ENCODE data around the gene PLIN4.

DNA sequence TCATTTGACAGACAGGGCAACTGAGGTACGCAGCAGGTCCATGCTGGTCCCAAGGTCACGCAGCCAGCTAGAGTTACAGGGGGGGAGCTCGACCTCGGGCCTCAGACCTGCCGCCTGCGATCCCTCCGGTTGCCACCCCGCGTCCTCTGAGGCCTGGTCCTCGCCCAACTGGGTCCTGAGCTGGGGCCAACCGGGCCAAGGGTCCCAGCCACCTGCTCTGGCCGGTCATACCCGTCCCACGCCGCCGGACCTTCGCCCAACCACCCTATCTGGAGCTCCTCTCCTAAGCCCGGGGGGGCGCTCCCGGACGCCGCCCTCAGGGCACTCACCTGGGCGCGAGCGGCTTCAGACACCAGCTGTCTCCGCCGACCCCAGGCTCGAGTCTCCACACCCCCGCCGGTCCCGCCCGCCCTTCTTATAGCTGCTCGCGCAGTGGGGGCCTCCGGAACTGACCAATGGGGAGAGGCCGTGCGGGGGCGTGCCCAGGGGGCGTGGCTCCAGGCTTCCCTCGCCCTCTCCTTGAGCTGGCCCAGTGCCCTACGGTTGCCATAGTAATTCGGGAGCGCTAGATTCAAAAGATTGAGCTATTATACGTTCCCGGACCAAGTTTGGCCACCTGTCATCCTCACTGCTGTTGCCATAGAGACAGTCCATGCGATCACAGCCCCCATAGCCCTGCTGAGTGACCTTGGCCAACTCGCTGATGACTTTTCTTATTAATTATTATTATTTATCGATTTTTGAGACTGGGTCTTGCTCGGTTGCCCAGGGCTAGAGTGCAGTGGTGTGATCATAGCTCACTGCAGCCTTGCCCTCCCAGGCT, 16.8 kb upstream of the PLIN4 start, which contains the start of gene PLIN5:
- TF ChIP-seq, protein P1, sequence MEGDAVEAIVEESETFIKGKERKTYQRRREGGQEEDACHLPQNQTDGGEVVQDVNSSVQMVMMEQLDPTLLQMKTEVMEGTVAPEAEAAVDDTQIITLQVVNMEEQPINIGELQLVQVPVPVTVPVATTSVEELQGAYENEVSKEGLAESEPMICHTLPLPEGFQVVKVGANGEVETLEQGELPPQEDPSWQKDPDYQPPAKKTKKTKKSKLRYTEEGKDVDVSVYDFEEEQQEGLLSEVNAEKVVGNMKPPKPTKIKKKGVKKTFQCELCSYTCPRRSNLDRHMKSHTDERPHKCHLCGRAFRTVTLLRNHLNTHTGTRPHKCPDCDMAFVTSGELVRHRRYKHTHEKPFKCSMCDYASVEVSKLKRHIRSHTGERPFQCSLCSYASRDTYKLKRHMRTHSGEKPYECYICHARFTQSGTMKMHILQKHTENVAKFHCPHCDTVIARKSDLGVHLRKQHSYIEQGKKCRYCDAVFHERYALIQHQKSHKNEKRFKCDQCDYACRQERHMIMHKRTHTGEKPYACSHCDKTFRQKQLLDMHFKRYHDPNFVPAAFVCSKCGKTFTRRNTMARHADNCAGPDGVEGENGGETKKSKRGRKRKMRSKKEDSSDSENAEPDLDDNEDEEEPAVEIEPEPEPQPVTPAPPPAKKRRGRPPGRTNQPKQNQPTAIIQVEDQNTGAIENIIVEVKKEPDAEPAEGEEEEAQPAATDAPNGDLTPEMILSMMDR (IDR thresholded peaks at IDR 0.05) = no peak
- no peak for TF ChIP-seq POLR2A (IDR thresholded peaks at IDR 0.05)
